ENCODE measurements around the gene STATH. TPM values are rescaled to one million over a fixed set of nuclear protein-coding genes. Genes with fewer than 3 reads are reported as not detected.
"Not testable (repeated sequence)": the region's sequence is repeated elsewhere in the genome, so short reads cannot be mapped to it uniquely, and the experiment has no call there.

STATH gene
- total RNA-seq, 6 donors from 2014 or later, result not detected

DNA sequence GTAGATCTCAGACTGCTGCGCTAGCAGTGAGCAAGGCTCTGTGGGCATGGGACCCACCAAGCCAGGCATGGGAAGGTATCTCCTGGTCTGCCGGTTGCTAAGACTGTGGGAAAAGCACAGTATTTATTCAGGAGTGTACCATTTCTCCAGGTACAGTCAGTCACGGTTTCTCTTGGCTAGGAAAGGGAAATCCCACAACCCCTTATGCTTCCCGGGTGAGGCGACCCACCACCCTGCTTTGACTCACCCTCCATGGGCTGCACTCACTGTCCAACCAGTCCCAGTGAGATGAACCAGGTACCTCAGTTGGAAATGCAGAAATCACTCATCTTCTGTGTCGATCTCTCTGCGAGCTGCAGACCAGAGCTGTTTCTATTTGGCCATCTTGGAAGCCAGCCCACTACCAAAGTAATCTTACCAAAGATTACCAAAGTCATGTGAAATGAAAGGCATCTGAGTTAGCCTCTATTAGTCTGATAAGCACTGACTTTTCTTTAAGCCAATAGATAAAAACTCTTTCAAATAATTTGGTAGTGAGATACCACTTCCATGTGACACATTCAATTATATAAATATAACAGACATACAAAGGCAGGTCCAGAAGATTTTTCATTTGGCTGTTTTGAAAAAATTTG is 46.0 kb downstream of the STATH start:
- Histone ChIP-seq H3K36me3 (no peaks in the 10 kb centered on the region), H3K9me3 (peaks cover 0 to 7% (median 0%) of the 10 kb centered on the region in 4 donors), H3K27me3 (no peaks in the 10 kb centered on the region), H3K4me3 (no peak overlapping the region), H3K4me1 (no peaks in the 10 kb centered on the region), H3K27ac (no peak overlapping the region)
- no peak for ATAC-seq (ENCODE audit: low FRiP score in 2 of 2)
- no peak for DNase-seq
- WGBS, 2 donors, result 93 to 100% methylated on average over 4 to 7 of the region's 7 CpGs
- TF ChIP-seq POLR2AphosphoS5 (IDR thresholded peaks at IDR 0.05) (no peak), EP300 (IDR thresholded peaks at IDR 0.05) (no peak), POLR2A (IDR thresholded peaks at IDR 0.05) (no peak)
- TF ChIP-seq, protein P1, sequence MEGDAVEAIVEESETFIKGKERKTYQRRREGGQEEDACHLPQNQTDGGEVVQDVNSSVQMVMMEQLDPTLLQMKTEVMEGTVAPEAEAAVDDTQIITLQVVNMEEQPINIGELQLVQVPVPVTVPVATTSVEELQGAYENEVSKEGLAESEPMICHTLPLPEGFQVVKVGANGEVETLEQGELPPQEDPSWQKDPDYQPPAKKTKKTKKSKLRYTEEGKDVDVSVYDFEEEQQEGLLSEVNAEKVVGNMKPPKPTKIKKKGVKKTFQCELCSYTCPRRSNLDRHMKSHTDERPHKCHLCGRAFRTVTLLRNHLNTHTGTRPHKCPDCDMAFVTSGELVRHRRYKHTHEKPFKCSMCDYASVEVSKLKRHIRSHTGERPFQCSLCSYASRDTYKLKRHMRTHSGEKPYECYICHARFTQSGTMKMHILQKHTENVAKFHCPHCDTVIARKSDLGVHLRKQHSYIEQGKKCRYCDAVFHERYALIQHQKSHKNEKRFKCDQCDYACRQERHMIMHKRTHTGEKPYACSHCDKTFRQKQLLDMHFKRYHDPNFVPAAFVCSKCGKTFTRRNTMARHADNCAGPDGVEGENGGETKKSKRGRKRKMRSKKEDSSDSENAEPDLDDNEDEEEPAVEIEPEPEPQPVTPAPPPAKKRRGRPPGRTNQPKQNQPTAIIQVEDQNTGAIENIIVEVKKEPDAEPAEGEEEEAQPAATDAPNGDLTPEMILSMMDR (IDR thresholded peaks at IDR 0.05), result no peak

GRCh38 chr4:70050138-70050537 is 54.4 kb downstream of the STATH start, which contains the start of gene HTN1:
TSS of gene HTN1 (plus strand) at chr4:70050438. CDS start at chr4:70053077, 2,639 bp downstream.
- not testable (repeated sequence) for H3K36me3 ChIP-seq; H3K27ac ChIP-seq; H3K9me3 ChIP-seq; ATAC-seq (ENCODE audit: low FRiP score in 2 of 2); H3K4me1 ChIP-seq; DNase-seq; H3K27me3 ChIP-seq; H3K4me3 ChIP-seq
- WGBS, 2 donors, result 81 to 82% methylated on average over 6 of the region's 6 CpGs

Other genes with a start within 250 kb of the STATH start
- 10 to 100 TPM in 1 of 6 donors, 1 to 10 TPM in 5; 2.1 to 12.9 (median 4.9) TPM for gene SULT1B1, start 235.3 kb upstream of the STATH start, total RNA-seq
- gene SULT1E1, start 135.8 kb upstream of the STATH start, total RNA-seq, result 1 to 10 TPM in 5 of 6 donors, not detected in 1; 1.2 to 4.3 (median 2.2) TPM
- not detected for gene CSN1S1, start 64.9 kb upstream of the STATH start, total RNA-seq
- not detected for gene CSN2, start 30.2 kb upstream of the STATH start, total RNA-seq
- not detected for gene HTN3, start 32.5 kb downstream of the STATH start, total RNA-seq
- gene HTN1, start 54.5 kb downstream of the STATH start, total RNA-seq, result not detected
- not detected for gene PRR27, start 158.3 kb downstream of the STATH start, total RNA-seq
- gene ODAM, start 199.8 kb downstream of the STATH start, total RNA-seq, result 1 to 10 TPM in 5 of 6 donors, not detected in 1; 1.1 to 6.5 (median 3.3) TPM
- under 1 TPM in 1 of 6 donors, not detected in 5; 0.51 TPM for gene FDCSP, start 230.2 kb downstream of the STATH start, total RNA-seq
- not detected for gene CSN3, start 246.6 kb downstream of the STATH start, total RNA-seq

Data from upper lobe of left lung (tissue), 6 donors.